Coronary artery (tissue), 2 donors: ENCODE data around the gene ATF7IP.

Experiments used
- DNase-seq: peaks from one replicate; pipeline ENCODE4 v3.0.0-alpha.2; 2017; ENCODE audit warnings: low spot score
- H3K27ac ChIP-seq, 2 donors: fragments of 200-600 bp; sonication (generic); one replicate each; pipeline ENCODE4 v1.5.1; 2016 to 2019
- H3K4me3 ChIP-seq: fragments of 200-600 bp; sonication (generic); 2 replicates; pipeline ENCODE4 v1.5.1; 2016; ENCODE audit warnings: mild to moderate bottlenecking, moderate library complexity
- CTCF ChIP-seq: fragments of 200-600 bp; sonication (generic); IDR thresholded peaks from one replicate; pipeline ENCODE4 v1.5.1; 2019; ENCODE audit warnings: antibody characterized with exemption

Gene ATF7IP

GRCh38 chr12:14435627-14436026 lies 70.1 kb downstream of the ATF7IP start:
- no peak for DNase-seq
- Histone ChIP-seq H3K4me3 (no peak overlapping the region), H3K27ac (no peak overlapping the region)
- no peak for TF ChIP-seq CTCF

GRCh38 chr12:14442221-14442881 lies 76.9 kb downstream of the ATF7IP start:
- DNase-seq = no peak
- H3K4me3 ChIP-seq = no peak overlapping the region
- H3K27ac ChIP-seq = peak overlapping the region in 1 of 2 donors; percentile 51
- TF ChIP-seq CTCF = peak; percentile 19

GRCh38 chr12:14443531-14443930 lies 78.0 kb downstream of the ATF7IP start:
- no peak for DNase-seq
- no peak for TF ChIP-seq CTCF
- no peak overlapping the region for H3K4me3 ChIP-seq
- peak overlapping the region; percentile 42 to 51 for H3K27ac ChIP-seq

GRCh38 chr12:14450479-14450878 lies 85.0 kb downstream of the ATF7IP start:
- Histone ChIP-seq H3K4me3 (no peak overlapping the region), H3K27ac (no peak overlapping the region)
- TF ChIP-seq CTCF = no peak
- no peak for DNase-seq

- Histone ChIP-seq H3K27ac (no peak overlapping the region), H3K4me3 (no peak overlapping the region)
- TF ChIP-seq CTCF = no peak
- no peak for DNase-seq
These were observed 86.9 kb downstream of the ATF7IP start for GRCh38 chr12:14452336-14452735.

- no peak for TF ChIP-seq CTCF
- H3K4me3 ChIP-seq = no peak overlapping the region
- no peak overlapping the region for H3K27ac ChIP-seq
- no peak for DNase-seq
These were observed 87.4 kb downstream of the ATF7IP start for GRCh38 chr12:14452865-14453264.

- no peak overlapping the region for H3K4me3 ChIP-seq
- no peak for TF ChIP-seq CTCF
- no peak for DNase-seq
- H3K27ac ChIP-seq = no peak overlapping the region
These were observed 88.8 kb downstream of the ATF7IP start for GRCh38 chr12:14454098-14454907.
